CD8-positive, alpha-beta memory T cell (primary cell): ENCODE results near the gene PREPL. TPM values are rescaled to one million over a fixed set of nuclear protein-coding genes. Genes with fewer than 3 reads are reported as not detected.
"Not testable (repeated sequence)": the region's sequence is repeated elsewhere in the genome, so short reads cannot be mapped to it uniquely, and the experiment has no call there.

ENCODE experiments used
- CTCF ChIA-PET: fragments of 350-600 bp; sonication (Branson Sonifier 250); formaldehyde crosslinking; loops from one replicate; lab custom pipeline; 2021; ENCODE audit warnings: antibody characterized with exemption; lab: Charles Lee
- POLR2A ChIA-PET: fragments of 350-600 bp; sonication (Branson Sonifier 250); formaldehyde crosslinking; loops from one replicate; lab custom pipeline; 2021; ENCODE audit warnings: antibody characterized with exemption; lab: Charles Lee
- DNase-seq, 5 donors: peaks; one replicate each; pipeline versions ENCODE4 v3.0.0 to v3.0.0-alpha.2; 2020 to 2022; ENCODE audit warnings: mixed read lengths in 1 of 5
- H3K27ac ChIP-seq: one replicate; pipeline ENCODE4 v1.7.0; 2013; ENCODE audit warnings: low read depth, mild to moderate bottlenecking, low read length, moderate library complexity
- H3K27me3 ChIP-seq: 2 replicates; pipeline ENCODE4 v1.7.0; 2013; ENCODE audit warnings: low read length, mild to moderate bottlenecking; ENCODE audit not compliant: insufficient read depth, poor library complexity, severe bottlenecking
- H3K36me3 ChIP-seq: 2 replicates; pipeline ENCODE4 v1.7.0; 2013; ENCODE audit warnings: mild to moderate bottlenecking, low read length, moderate library complexity; ENCODE audit not compliant: insufficient read depth
- H3K4me1 ChIP-seq: 2 replicates; pipeline ENCODE4 v1.7.0; 2013; ENCODE audit warnings: mild to moderate bottlenecking, low read length, moderate library complexity; ENCODE audit not compliant: insufficient read depth
- H3K4me3 ChIP-seq: 2 replicates; pipeline ENCODE4 v1.7.0; 2013; ENCODE audit warnings: mild to moderate bottlenecking, low read length
- H3K9me3 ChIP-seq: 2 replicates; pipeline ENCODE4 v1.7.0; 2013; ENCODE audit warnings: mild to moderate bottlenecking, low read length
- H3K27ac Mint-ChIP-seq, 8 donors: one replicate each; pipeline ENCODE4 v1.8.0; 2020 to 2021; ENCODE audit warnings: mixed read lengths in 8 of 8, mild to moderate bottlenecking in 6 of 8, inconsistent platforms in 3 of 8, moderate library complexity in 3 of 8
- H3K27me3 Mint-ChIP-seq, 2 donors: one replicate each; pipeline ENCODE4 v1.8.0; 2020 to 2021; ENCODE audit warnings: mixed read lengths in 2 of 2, mild to moderate bottlenecking in 1 of 2, moderate library complexity in 1 of 2
- H3K36me3 Mint-ChIP-seq, 3 donors: one replicate each; pipeline ENCODE4 v1.8.0; 2020 to 2021; ENCODE audit warnings: mixed read lengths in 3 of 3, inconsistent platforms in 1 of 3, mild to moderate bottlenecking in 1 of 3
- H3K4me1 Mint-ChIP-seq, 3 donors: one replicate each; pipeline ENCODE4 v1.8.0; 2020 to 2021; ENCODE audit warnings: mixed read lengths in 3 of 3, inconsistent platforms in 1 of 3, mild to moderate bottlenecking in 1 of 3
- H3K4me3 Mint-ChIP-seq, 7 donors: one replicate each; pipeline ENCODE4 v1.8.0; 2020 to 2021; ENCODE audit warnings: mixed read lengths in 7 of 7, mild to moderate bottlenecking in 6 of 7, moderate library complexity in 4 of 7, inconsistent platforms in 2 of 7
- H3K9me3 Mint-ChIP-seq, 5 donors: one replicate each; pipeline ENCODE4 v1.8.0; 2020 to 2022; ENCODE audit warnings: mixed read lengths in 5 of 5, mild to moderate bottlenecking in 3 of 5, moderate library complexity in 2 of 5, inconsistent platforms in 1 of 5
- polyA plus RNA-seq: library from polyadenylated mRNA; unstranded; fragments of 300-500 nt; fragmentation: Illumina TruSeq; gene quantifications from one replicate; pipeline ENCODE4 v1.2.3, GENCODE V29; 2021
- total RNA-seq, 2 experiments: library from RNA; stranded (reverse); gene quantifications; one replicate each; pipeline ENCODE4 v1.2.3, GENCODE V29; 2021

Gene PREPL
- total RNA-seq, result 10 to 100 TPM; 37.0 to 37.5 TPM
- polyA plus RNA-seq, result 21.1 TPM

DNA sequence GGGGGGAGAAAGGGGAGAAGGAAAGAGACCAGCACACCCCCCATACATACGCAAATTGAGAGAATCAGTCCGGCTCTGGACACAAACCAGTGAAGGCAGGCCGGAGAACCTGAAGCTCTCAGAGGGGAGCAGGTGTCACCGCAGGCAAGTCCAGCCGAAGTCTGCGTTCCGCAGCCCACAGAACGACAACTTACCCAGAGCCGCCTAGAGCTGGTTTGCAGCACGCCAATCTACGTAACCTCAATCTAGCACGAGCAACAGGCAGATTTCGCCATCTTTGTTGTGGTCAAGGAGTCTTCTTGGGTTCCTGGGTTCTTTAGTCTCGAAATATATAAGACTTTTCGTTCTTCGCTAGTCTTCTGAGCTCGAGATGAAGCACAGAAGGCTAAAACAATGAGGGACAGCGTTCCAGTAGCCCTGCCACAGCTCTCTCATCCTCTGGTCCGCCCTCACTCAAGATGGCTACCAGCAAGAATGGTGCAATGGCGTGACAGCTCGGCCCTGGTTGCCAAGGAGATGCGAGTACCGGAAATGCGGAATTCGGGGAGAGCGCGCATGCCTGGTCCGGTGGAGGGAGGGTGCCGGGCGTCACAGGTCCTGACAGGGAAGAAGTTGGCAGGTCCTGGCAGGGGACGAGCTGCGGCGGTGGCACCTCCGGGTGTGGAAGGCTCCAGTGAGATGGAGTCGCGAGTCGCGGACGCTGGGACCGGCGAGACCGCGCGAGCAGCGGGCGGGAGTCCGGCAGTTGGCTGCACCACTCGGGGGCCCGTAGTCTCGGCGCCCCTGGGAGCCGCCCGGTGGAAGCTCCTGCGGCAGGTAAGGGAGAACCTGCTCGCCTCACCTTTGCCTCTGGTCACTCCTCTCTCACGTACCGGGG is at the start of gene PREPL, which contains the start of gene CAMKMT:
PREPL (minus strand) TSS at position 165 of the 877 bp plus-strand sequence. CDS start 15,152 bp downstream, outside the sequence.
CAMKMT (plus strand) TSS at position 618 of the 877 bp plus-strand sequence.
- no peaks in the 10 kb centered on the region for H3K27me3 Mint-ChIP-seq

DNA sequence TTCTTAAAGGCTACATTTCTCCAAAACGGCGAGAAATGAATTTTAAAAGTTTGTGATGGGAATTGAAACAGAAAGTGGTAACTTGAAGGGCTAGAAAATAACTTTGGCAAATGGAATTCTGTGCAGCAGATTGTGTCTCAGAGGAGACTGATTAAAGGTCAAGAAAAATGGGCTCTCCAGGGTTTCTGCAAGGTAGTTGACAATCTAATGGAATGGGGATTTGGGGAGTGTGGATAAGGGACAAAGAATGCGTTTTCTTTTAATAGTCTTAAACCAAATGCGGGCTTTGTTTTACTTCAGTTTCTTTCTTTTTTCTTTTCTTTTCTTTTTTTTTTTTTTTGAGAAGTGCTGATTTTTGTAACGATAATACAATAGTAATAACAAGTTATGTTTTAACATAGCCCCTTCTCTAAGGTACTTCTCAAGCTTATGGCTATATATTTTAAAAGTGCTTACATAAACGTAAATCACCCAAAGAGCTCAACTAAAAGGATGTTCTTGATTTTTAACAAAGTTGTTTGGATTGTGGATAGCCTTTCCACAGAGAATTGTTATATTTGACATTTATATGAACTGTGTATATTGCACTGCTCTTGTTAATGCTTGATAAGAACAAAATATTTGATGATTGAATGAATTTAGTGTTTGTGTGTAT is 37.1 kb upstream of the PREPL start:
- Mint-ChIP-seq H3K36me3 (peaks cover 2 to 7% (median 4%) of the 10 kb centered on the region in 3 donors), H3K27me3 (no peaks in the 10 kb centered on the region), H3K4me3 (no peak overlapping the region), H3K4me1 (no peaks in the 10 kb centered on the region), H3K27ac (no peak overlapping the region), H3K9me3 (no peaks in the 10 kb centered on the region)
- H3K27ac ChIP-seq, result no peak overlapping the region
- DNase-seq, result no peak
- H3K4me3 ChIP-seq, result no peak overlapping the region
- no peaks in the 10 kb centered on the region for H3K4me1 ChIP-seq
- CTCF ChIA-PET, result interaction anchor here (1.3 kb wide), 1 partner anchor 37 kb away, joined by 3 read pairs; the partner anchor contains the start of genes CAMKMT and PREPL
- POLR2A ChIA-PET, result no interaction called here
- no peaks in the 10 kb centered on the region for H3K9me3 ChIP-seq
- H3K27me3 ChIP-seq, result no peaks in the 10 kb centered on the region
- no peaks in the 10 kb centered on the region for H3K36me3 ChIP-seq

More for the DNA sequence above, at the start of gene PREPL, which contains the start of gene CAMKMT:
- Histone ChIP-seq H3K9me3 (no peaks in the 10 kb centered on the region), H3K27me3 (no peaks in the 10 kb centered on the region), H3K36me3 (no peaks in the 10 kb centered on the region), H3K4me3 (peak within 1 kb of the TSS; percentile 94), H3K27ac (peak within 1 kb of the TSS; percentile 99), H3K4me1 (peaks cover 30% of the 10 kb centered on the region)
- Mint-ChIP-seq H3K36me3 (peaks cover 0 to 20% (median 2%) of the 10 kb centered on the region in 3 donors), H3K9me3 (peaks cover 0 to 2% (median 0%) of the 10 kb centered on the region in 5 donors), H3K4me3 (peak within 1 kb of the TSS; percentile 92 to 98 (median 98)), H3K4me1 (peaks cover 47 to 74% (median 59%) of the 10 kb centered on the region in 3 donors), H3K27ac (peak within 1 kb of the TSS; percentile 99 to 100 (median 100))
- peak; percentile 97 to 99 (median 99) for DNase-seq
- ChIA-PET CTCF (interaction anchor here (0.7 to 1.6 kb wide), 7 partner anchors 10 to 308 kb away, joined by 3 to 5 read pairs (median 4); no protein-coding TSS in a partner anchor), POLR2A (interaction anchor here (0.6 to 2.1 kb wide), 10 partner anchors 13 to 1551 kb away, joined by 3 to 27 read pairs (median 4); partner anchors contain the start of genes PPM1B and THADA)

DNA sequence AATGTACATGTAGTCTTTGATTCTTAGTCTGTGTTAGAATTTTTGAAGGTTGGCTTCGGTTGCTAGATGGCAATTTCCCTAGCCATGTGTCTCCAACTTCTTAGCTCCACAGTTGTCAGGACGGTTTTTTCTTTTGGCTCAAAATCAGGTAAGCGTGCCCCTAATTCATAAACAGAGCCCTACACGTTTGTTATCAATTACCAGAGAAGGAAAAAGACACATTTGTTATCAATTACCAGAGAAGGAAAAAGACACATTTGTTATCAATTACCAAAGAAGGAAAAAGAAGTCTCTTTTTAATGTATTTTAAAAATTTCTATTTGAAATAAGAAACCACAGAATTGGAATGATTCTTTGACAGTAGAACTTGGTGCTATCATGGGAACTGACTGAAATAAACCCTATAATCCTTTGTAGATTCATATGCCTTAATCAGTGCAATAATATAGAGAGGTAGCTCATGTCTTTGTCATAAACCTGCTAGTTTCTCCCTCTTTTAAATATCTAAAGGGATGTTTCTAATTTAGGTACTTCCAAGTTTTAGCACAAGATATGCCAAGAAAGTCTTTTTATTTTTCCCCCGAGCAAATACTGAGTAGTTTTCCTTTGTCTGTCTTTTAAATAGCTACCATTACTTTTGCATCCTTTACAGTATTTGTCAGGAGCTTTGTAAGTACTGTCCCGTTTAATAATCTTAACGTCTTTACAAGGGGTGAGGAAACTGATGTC is 36.3 kb upstream of the PREPL start:
- Histone ChIP-seq H3K36me3 (no peaks in the 10 kb centered on the region), H3K4me3 (no peak overlapping the region), H3K27me3 (no peaks in the 10 kb centered on the region), H3K4me1 (no peaks in the 10 kb centered on the region), H3K9me3 (no peaks in the 10 kb centered on the region), H3K27ac (no peak overlapping the region)
- DNase-seq, result no peak
- H3K36me3 Mint-ChIP-seq, result peaks cover 2 to 5% (median 2%) of the 10 kb centered on the region in 3 donors
- POLR2A ChIA-PET, result no interaction called here
- H3K9me3 Mint-ChIP-seq, result no peaks in the 10 kb centered on the region
- CTCF ChIA-PET, result interaction anchor here (1.3 kb wide), 1 partner anchor 36 kb away, joined by 3 read pairs; the partner anchor contains the start of genes CAMKMT and PREPL
- H3K27ac Mint-ChIP-seq, result no peak overlapping the region
- H3K4me1 Mint-ChIP-seq, result no peaks in the 10 kb centered on the region
- H3K4me3 Mint-ChIP-seq, result no peak overlapping the region
- H3K27me3 Mint-ChIP-seq, result no peaks in the 10 kb centered on the region

DNA sequence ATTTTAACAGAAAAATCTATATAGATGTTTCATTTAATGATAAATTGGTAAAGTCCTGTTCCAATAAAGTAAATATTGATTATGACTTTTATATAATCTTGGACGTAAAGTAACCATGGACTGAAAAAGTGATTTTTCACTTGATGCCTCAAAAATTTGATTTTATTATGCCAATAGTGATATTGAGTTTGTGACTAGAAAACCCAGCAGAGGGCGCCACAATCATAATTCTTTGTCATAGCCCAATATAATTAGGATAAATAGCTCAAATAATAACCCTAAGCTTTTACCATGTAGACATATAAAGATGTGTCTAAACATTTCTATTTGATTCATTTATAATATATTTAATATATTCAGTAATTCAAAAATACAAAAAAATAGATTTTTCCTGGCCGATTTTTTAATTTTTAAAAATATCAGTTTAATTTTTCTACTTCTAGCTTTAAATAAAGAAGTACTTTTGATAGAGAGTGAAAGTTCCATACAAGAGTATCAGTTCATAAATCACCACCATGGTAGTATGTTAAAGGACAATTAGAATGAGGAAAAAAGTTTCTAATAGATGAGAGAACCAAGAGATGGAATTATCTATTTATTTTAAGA is 31.1 kb upstream of the PREPL start:
- Mint-ChIP-seq H3K27ac (no peak overlapping the region), H3K4me3 (no peak overlapping the region), H3K4me1 (peaks cover 0 to 10% (median 3%) of the 10 kb centered on the region in 3 donors), H3K36me3 (peaks cover 0 to 3% (median 2%) of the 10 kb centered on the region in 3 donors), H3K9me3 (no peaks in the 10 kb centered on the region), H3K27me3 (no peaks in the 10 kb centered on the region)
- ChIA-PET POLR2A (no interaction called here), CTCF (interaction anchor here (1.1 to 1.6 kb wide), 4 partner anchors 16 to 563 kb away, joined by 3 to 13 read pairs (median 3); no protein-coding TSS in a partner anchor)
- DNase-seq, result peak; percentile 10 to 54 (median 14)
- Histone ChIP-seq H3K36me3 (no peaks in the 10 kb centered on the region), H3K4me1 (no peaks in the 10 kb centered on the region), H3K27me3 (no peaks in the 10 kb centered on the region), H3K9me3 (no peaks in the 10 kb centered on the region), H3K27ac (no peak overlapping the region), H3K4me3 (no peak overlapping the region)

DNA sequence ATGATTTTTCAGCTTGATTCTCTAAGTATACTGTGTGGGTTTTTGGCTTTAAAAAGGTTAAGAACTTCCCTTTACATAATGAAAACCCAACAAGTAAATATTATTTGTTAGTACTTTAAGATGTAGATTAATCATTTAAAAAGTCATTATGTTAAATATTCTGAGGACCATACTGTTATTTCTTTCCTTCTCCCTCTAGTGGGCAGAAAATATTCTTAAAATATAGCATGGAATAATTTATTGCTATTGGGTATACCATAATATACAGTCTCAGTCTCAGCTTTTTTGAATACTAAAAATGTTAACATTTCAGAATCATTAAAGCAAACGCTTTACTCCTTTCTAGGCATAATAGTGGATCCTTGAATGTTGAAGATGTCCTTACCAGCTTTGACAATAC is 28.6 kb upstream of the PREPL start:
- Mint-ChIP-seq H3K4me1 (peaks cover 14 to 23% (median 20%) of the 10 kb centered on the region in 3 donors), H3K27me3 (no peaks in the 10 kb centered on the region), H3K4me3 (no peak overlapping the region), H3K27ac (no peak overlapping the region), H3K9me3 (peaks cover 0 to 3% (median 0%) of the 10 kb centered on the region in 5 donors), H3K36me3 (peaks cover 2 to 12% (median 4%) of the 10 kb centered on the region in 3 donors)
- Histone ChIP-seq H3K27ac (no peak overlapping the region), H3K36me3 (no peaks in the 10 kb centered on the region), H3K9me3 (no peaks in the 10 kb centered on the region), H3K4me1 (no peaks in the 10 kb centered on the region), H3K4me3 (no peak overlapping the region), H3K27me3 (no peaks in the 10 kb centered on the region)
- CTCF ChIA-PET, result interaction anchor here (1.0 to 2.7 kb wide), 3 partner anchors 13 to 346 kb away, joined by 3 to 8 read pairs (median 4); no protein-coding TSS in a partner anchor
- POLR2A ChIA-PET, result no interaction called here
- DNase-seq, result no peak

DNA sequence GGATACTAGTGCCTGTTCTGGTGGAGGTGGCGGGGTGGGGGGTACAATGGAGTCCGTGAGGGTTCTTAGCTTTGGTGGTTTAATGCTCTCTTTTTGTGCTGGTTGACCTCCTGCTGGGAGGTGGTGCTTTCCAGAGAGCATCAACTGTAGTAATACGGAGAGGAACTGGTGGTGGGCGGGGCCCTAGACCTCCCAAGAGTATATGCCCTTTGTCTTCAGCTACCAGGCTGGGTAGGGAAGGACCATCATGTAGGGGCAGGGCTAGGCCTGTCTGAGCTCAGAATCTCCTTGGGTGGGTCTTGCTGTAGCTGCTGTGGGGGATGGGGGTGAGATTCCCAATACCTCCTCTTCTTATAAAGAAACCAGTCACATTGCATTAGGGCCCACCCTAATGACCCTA is 27.6 kb upstream of the PREPL start:
- Histone ChIP-seq H3K9me3 (no peaks in the 10 kb centered on the region), H3K27ac (no peak overlapping the region), H3K36me3 (no peaks in the 10 kb centered on the region), H3K4me3 (no peak overlapping the region), H3K4me1 (no peaks in the 10 kb centered on the region), H3K27me3 (no peaks in the 10 kb centered on the region)
- Mint-ChIP-seq H3K27me3 (no peaks in the 10 kb centered on the region), H3K27ac (peak overlapping the region in 2 of 8 donors; percentile 56 to 59), H3K4me3 (no peak overlapping the region), H3K9me3 (peaks cover 0 to 5% (median 3%) of the 10 kb centered on the region in 5 donors), H3K4me1 (peaks cover 16 to 33% (median 23%) of the 10 kb centered on the region in 3 donors), H3K36me3 (peaks cover 7 to 22% (median 8%) of the 10 kb centered on the region in 3 donors)
- ChIA-PET POLR2A (no interaction called here), CTCF (interaction anchor here (1.3 to 1.6 kb wide), 2 partner anchors 12 to 27 kb away, joined by 3 to 4 read pairs; partner anchors contain the start of gene CAMKMT)
- DNase-seq, result no peak

DNA sequence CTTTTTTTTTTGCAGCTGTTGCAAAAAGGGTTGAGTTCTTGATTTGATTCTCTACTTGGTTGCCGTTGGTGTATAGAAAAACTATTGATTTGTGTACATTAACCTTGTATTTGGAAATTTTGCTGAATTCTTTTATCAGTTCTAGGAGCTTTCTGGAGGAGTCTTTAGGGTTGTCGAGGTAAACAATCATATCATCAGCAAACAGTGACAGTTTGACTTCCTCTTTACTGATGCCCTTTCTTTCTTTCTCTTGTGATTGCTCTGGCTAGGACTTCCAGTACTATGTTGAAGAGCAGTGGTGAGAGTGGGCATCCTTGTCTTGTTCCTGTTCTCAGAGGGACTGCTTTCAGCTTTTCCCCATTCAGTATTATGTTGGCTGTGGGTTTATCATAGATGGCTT is 23.9 kb upstream of the PREPL start:
- POLR2A ChIA-PET, H3K9me3 ChIP-seq, H3K4me3 ChIP-seq, H3K4me1 ChIP-seq, H3K9me3 Mint-ChIP-seq, CTCF ChIA-PET, H3K27ac ChIP-seq, H3K27ac Mint-ChIP-seq, H3K36me3 ChIP-seq, DNase-seq, H3K27me3 ChIP-seq, H3K4me3 Mint-ChIP-seq, H3K27me3 Mint-ChIP-seq: not testable (repeated sequence)
- Mint-ChIP-seq H3K36me3 (peaks cover 9 to 27% (median 23%) of the 10 kb centered on the region in 3 donors), H3K4me1 (peaks cover 16 to 33% (median 23%) of the 10 kb centered on the region in 3 donors)
